Ascending aorta (tissue), 2 donors: ENCODE measurements around the gene HIC2. TPM values are rescaled to one million over a fixed set of nuclear protein-coding genes. Genes with fewer than 3 reads are reported as not detected.
A peak's percentile ranks its signal among the peaks of the same experiment; 100 is the strongest.
"Not testable (repeated sequence)": the region's sequence is repeated elsewhere in the genome, so short reads cannot be mapped to it uniquely, and the experiment has no call there.

Experiments used
- DNase-seq, 2 donors: peaks; one replicate each; pipeline ENCODE4 v3.0.0-alpha.2; 2019; ENCODE audit warnings: low spot score in 2 of 2
- H3K27ac ChIP-seq, 2 donors: fragments of 200-600 bp; sonication (generic); one replicate each; pipeline ENCODE4 v1.5.1; 2016 to 2017; ENCODE audit warnings: mild to moderate bottlenecking in 1 of 2
- H3K27me3 ChIP-seq: fragments of 200-600 bp; sonication (generic); one replicate; pipeline ENCODE4 v1.5.1; 2017
- H3K36me3 ChIP-seq, 2 donors: fragments of 200-600 bp; sonication (generic); one replicate each; pipeline ENCODE4 v1.5.1; 2016
- H3K4me1 ChIP-seq, 2 donors: fragments of 200-600 bp; sonication (generic); one replicate each; pipeline ENCODE4 v1.5.1; 2016 to 2017; ENCODE audit warnings: mild to moderate bottlenecking in 1 of 2
- H3K4me3 ChIP-seq, 2 donors: fragments of 200-600 bp; sonication (generic); one replicate each; pipeline ENCODE4 v1.5.1; 2016 to 2017; ENCODE audit warnings: mild to moderate bottlenecking in 1 of 2
- H3K9me3 ChIP-seq, 2 donors: fragments of 200-600 bp; sonication (generic); one replicate each; pipeline ENCODE4 v1.5.1; 2016
- intact Hi-C: fragments of 100-400 bp; cut with DNase I; formaldehyde crosslinking; loops from one replicate; pipeline ENCODE4 v1.15.1; 2023
- total RNA-seq: library from RNA; depleted of rRNA; stranded (reverse); fragments of >200 nt; gene quantifications from one replicate; pipeline ENCODE4 v1.1.0, GENCODE V29; 2016

Gene HIC2
- total RNA-seq = 8.2 TPM

DNA sequence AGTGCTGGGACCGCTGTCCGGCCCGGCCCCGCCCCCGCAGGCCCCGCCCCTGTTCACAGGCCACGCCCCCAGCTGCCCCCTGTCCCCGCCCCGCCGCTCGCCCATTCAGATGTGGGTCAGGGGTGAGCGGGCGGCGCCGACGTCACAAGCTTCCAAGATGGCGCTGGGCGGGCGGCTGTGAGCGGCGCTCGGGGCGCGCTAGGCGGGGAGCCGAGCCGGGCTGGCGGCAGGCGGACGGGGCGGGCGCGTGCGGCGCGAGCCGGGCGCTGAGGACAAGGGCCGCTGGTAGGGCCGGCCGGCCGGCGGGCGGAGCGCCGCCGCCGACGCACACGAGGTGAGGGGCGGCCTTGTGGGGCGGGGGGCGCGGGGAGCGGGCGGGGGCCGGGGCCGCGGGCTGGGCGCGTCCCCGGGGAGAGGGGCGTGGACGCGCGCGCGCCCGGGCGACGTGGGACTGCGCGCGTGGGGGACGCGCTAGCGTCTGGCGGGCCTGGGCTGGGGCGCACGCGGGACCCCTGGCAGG, at the start of gene HIC2:
Gene HIC2, plus strand, starts transcription at position 145 of the 520 bp plus-strand sequence. CDS start 25,461 bp downstream, outside the sequence.
- H3K36me3 ChIP-seq, H3K27me3 ChIP-seq, H3K9me3 ChIP-seq, H3K4me1 ChIP-seq, intact Hi-C loops, H3K27ac ChIP-seq, DNase-seq: not testable (repeated sequence)
- peak within 1 kb of the TSS in 1 of 2 donors; percentile 64 for H3K4me3 ChIP-seq

DNA sequence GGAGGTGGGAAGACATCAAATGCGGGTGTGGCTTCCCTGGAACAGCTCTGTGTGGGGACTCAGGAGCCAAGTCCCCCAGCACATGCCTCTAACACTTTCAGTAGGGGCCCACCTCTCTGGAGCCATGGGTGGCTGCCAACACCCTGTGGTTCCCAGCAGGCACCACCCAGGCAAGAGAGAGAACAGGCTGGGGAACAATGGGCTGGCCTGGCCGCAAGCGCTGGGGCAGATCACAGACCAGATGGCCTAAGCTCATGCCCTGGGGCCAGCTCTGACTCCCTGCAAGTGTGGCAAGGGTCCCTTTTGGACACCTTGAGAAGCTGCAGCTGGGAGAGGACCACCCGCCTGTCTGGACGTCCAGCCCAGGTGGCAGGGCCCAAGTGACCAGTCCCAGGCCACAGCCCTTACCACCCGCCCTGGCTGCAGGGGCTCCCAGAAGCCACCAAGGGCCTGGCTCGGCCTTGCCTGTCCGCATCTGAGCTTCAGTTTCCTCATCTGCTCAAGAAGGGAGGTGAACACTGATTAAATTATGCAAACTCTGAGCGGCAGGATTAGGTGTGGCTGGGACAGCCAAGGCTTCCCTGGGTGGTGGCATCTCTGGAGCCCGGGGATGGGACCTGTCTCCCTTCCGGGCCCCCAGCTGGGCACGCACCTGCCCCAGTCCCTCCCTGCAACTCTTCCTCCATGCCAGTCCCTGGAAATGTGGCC, 48.4 kb upstream of the HIC2 start:
- H3K27me3 ChIP-seq, DNase-seq, intact Hi-C loops: not testable (repeated sequence)

GRCh38 chr22:21375880-21376279, 41.3 kb upstream of the HIC2 start:
- H3K4me1 ChIP-seq, DNase-seq, intact Hi-C loops, H3K36me3 ChIP-seq, H3K27me3 ChIP-seq, H3K27ac ChIP-seq, H3K4me3 ChIP-seq, H3K9me3 ChIP-seq: not testable (repeated sequence)

More for the DNA sequence above, 48.4 kb upstream of the HIC2 start:
- H3K9me3 ChIP-seq, H3K4me3 ChIP-seq, H3K27ac ChIP-seq, H3K36me3 ChIP-seq, H3K4me1 ChIP-seq: not testable (repeated sequence)

DNA sequence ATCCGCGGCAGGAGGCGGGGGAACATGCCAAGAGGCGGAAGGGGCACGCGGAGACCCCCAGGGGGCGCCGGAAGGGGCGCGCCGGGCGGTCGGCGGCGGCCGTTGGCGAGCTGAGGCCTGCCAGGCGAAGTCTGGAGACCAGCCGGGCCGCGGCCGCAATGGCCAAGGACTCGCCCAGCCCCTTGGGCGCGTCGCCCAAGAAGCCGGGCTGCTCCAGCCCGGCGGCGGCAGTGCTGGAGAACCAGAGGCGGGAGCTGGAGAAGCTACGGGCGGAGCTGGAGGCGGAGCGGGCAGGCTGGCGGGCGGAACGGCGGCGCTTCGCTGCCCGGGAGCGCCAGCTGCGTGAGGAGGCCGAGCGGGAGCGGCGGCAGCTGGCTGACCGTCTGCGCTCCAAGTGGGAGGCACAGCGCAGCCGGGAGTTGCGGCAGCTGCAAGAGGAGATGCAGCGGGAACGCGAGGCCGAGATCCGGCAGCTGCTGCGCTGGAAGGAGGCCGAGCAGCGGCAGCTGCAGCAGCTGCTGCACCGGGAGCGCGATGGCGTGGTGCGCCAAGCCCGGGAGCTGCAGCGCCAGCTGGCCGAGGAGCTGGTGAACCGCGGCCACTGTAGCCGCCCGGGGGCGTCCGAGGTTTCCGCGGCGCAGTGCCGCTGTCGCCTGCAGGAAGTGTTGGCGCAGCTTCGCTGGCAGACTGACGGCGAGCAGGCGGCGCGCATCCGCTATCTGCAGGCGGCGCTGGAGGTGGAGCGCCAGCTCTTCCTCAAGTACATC, 33.3 kb upstream of the HIC2 start, which contains the start of gene RIMBP3B:
Gene RIMBP3B, plus strand, starts transcription at position 51 of the 767 bp plus-strand sequence. Its CDS starts 108 bp downstream, at position 159.
- H3K4me1 ChIP-seq, intact Hi-C loops: not testable (repeated sequence)

DNA sequence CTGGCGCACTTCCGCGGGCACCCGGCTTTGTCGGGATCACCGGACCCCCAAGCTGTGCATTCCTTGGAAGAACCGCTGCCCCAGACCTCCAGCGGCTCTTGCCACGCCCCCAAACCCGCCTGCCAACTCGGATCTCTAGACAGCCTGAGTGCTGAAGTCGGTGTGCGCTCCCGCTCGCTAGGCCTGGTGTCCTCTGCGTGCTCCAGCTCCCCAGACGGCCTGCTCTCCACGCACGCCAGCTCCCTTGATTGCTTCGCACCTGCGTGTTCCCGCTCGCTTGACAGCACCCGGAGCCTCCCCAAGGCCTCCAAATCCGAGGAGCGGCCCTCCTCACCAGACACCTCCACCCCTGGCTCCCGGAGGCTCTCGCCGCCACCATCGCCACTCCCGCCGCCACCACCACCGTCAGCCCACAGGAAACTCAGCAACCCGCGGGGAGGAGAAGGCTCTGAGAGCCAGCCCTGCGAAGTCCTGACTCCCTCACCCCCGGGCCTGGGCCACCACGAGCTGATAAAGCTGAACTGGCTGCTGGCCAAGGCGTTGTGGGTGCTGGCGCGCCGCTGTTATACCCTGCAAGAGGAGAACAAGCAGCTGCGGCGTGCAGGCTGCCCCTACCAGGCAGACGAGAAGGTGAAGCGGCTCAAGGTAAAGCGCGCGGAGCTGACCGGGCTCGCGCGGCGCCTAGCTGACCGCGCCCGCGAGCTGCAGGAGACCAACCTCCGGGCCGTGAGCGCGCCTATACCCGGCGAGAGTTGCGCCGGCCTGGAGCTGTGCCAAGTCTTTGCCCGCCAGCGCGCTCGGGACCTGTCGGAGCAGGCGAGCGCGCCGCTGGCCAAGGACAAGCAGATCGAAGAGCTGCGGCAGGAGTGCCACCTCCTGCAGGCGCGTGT, 32.5 kb upstream of the HIC2 start:
- intact Hi-C loops, H3K4me3 ChIP-seq, H3K4me1 ChIP-seq, H3K36me3 ChIP-seq, H3K27me3 ChIP-seq, DNase-seq, H3K9me3 ChIP-seq, H3K27ac ChIP-seq: not testable (repeated sequence)

More for the DNA sequence above, 33.3 kb upstream of the HIC2 start, which contains the start of gene RIMBP3B:
- H3K4me3 ChIP-seq, H3K36me3 ChIP-seq, DNase-seq, H3K27ac ChIP-seq, H3K27me3 ChIP-seq, H3K9me3 ChIP-seq: not testable (repeated sequence)

- H3K9me3 ChIP-seq, H3K36me3 ChIP-seq, H3K27ac ChIP-seq, intact Hi-C loops, H3K27me3 ChIP-seq, H3K4me3 ChIP-seq, H3K4me1 ChIP-seq, DNase-seq: not testable (repeated sequence)
Measured at GRCh38 chr22:21389480-21389879, 27.7 kb upstream of the HIC2 start.

DNA sequence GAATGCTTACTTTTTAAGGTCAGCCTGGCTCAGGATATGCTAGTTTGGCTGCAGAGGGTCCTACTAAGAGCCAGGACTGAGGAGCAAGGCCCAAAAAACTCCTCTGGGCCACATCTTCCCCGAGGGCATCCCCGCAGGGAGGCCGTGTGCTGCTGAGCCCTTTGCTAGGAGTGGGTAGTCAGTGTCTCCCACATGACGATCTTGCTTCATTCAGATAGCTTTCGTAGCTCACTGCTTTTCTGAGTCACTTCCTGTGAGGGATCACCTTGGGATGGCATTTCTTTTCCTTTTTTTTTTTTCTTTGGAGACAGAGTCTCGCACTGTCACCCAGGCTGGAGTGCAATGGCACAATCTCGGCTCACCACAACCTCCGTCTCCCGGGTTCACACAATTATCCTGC, 27.2 kb upstream of the HIC2 start:
- H3K4me3 ChIP-seq, intact Hi-C loops, DNase-seq, H3K9me3 ChIP-seq, H3K27me3 ChIP-seq, H3K27ac ChIP-seq, H3K36me3 ChIP-seq, H3K4me1 ChIP-seq: not testable (repeated sequence)

- H3K36me3 ChIP-seq, DNase-seq, H3K27me3 ChIP-seq, H3K9me3 ChIP-seq, intact Hi-C loops, H3K27ac ChIP-seq, H3K4me1 ChIP-seq, H3K4me3 ChIP-seq: not testable (repeated sequence)
Measured at GRCh38 chr22:21394613-21395012, 22.6 kb upstream of the HIC2 start.

- H3K27ac ChIP-seq, H3K36me3 ChIP-seq, H3K9me3 ChIP-seq, intact Hi-C loops, H3K4me1 ChIP-seq, DNase-seq, H3K27me3 ChIP-seq, H3K4me3 ChIP-seq: not testable (repeated sequence)
Measured at GRCh38 chr22:21401197-21401969, 15.8 kb upstream of the HIC2 start.

- H3K4me3 ChIP-seq, DNase-seq, H3K9me3 ChIP-seq, H3K27me3 ChIP-seq, H3K36me3 ChIP-seq, H3K27ac ChIP-seq, intact Hi-C loops, H3K4me1 ChIP-seq: not testable (repeated sequence)
Measured at GRCh38 chr22:21402763-21403314, 14.3 kb upstream of the HIC2 start.

- intact Hi-C loops, H3K4me3 ChIP-seq: not testable (repeated sequence)
Measured at GRCh38 chr22:21407139-21407538, 10.0 kb upstream of the HIC2 start.

GRCh38 chr22:21407792-21408191, 9.4 kb upstream of the HIC2 start:
- DNase-seq, H3K27ac ChIP-seq, intact Hi-C loops, H3K4me1 ChIP-seq, H3K27me3 ChIP-seq, H3K4me3 ChIP-seq, H3K36me3 ChIP-seq, H3K9me3 ChIP-seq: not testable (repeated sequence)

More at GRCh38 chr22:21407139-21407538, 10.0 kb upstream of the HIC2 start:
- not testable (repeated sequence) for H3K27me3 ChIP-seq, DNase-seq, H3K9me3 ChIP-seq, H3K36me3 ChIP-seq, H3K4me1 ChIP-seq, H3K27ac ChIP-seq
